Panc1 (cell line): ENCODE measurements around the gene FOCAD. TPM values are rescaled to one million over a fixed set of nuclear protein-coding genes. Genes with fewer than 3 reads are reported as not detected.

Experiments
- ATAC-seq: fragments of 200-7000 bp; cut with Tn5 transposase; 2 replicates; pipeline ENCODE4 v1.9.1; 2020; ENCODE audit warnings: mild to moderate bottlenecking, moderate library complexity
- BruUV-seq: library from RNA; stranded (reverse); fragments of 400-500 nt; replicated peaks from 2 replicates; lab custom pipeline; 2021; lab: Mats Ljungman, UMichigan
- CTCF ChIA-PET: fragments of 300-600 bp; sonication (Branson Sonifier 250); formaldehyde crosslinking; loops from one replicate; lab custom pipeline; 2022; ENCODE audit warnings: antibody characterized with exemption; lab: Charles Lee
- POLR2A ChIA-PET: fragments of 300-600 bp; sonication (Branson Sonifier 250); formaldehyde crosslinking; loops from one replicate; lab custom pipeline; 2022; ENCODE audit warnings: antibody characterized with exemption; lab: Charles Lee
- DNase-seq: peaks from one replicate; pipeline ENCODE4 v3.0.0-alpha.2; 2010; ENCODE audit warnings: low read depth, low spot score
- H3K27ac ChIP-seq: 2 replicates; pipeline ENCODE4 v1.5.1; 2011; ENCODE audit warnings: mild to moderate bottlenecking, low read length, inconsistent platforms
- H3K27me3 ChIP-seq: fragments of 200-500 bp; sonication (Bioruptor generic); 2 replicates; pipeline ENCODE4 v1.6.0; 2014; ENCODE audit warnings: low read length, inconsistent platforms; ENCODE audit not compliant: control insufficient read depth, insufficient read depth
- H3K36me3 ChIP-seq: fragments of 200-500 bp; sonication (Bioruptor generic); 2 replicates; pipeline ENCODE4 v1.5.1; 2014; ENCODE audit warnings: inconsistent platforms, mild to moderate bottlenecking, low read length, moderate library complexity; ENCODE audit not compliant: control insufficient read depth, insufficient read depth
- H3K4me1 ChIP-seq: 2 replicates; pipeline ENCODE4 v1.5.1; 2011; ENCODE audit warnings: inconsistent platforms, mild to moderate bottlenecking, low read length, moderate library complexity; ENCODE audit not compliant: control insufficient read depth, insufficient read depth
- H3K4me3 ChIP-seq, 2 experiments: 2 replicates each; pipeline ENCODE4 v1.5.1; 2011 to 2012; ENCODE audit warnings: low read depth in 2 of 2, low read length in 2 of 2, mild to moderate bottlenecking in 2 of 2, inconsistent platforms in 1 of 2, moderate library complexity in 1 of 2
- H3K9me3 ChIP-seq: fragments of 200-500 bp; sonication (Bioruptor generic); 2 replicates; pipeline ENCODE4 v1.5.1; 2014; ENCODE audit warnings: low read depth, mild to moderate bottlenecking, inconsistent platforms, low read length, moderate library complexity; ENCODE audit not compliant: control insufficient read depth, insufficient read depth
- POLR2AphosphoS5 ChIP-seq: IDR thresholded peaks from 2 replicates; pipeline ENCODE4 v1.6.1; 2012; ENCODE audit warnings: mild to moderate bottlenecking, low read depth, low read length, moderate library complexity
- SIN3A ChIP-seq: IDR thresholded peaks from 2 replicates; pipeline ENCODE4 v1.6.1; 2012; ENCODE audit warnings: low read depth, mild to moderate bottlenecking, low read length, moderate library complexity, borderline replicate concordance; ENCODE audit not compliant: insufficient read depth
- TCF7L2 ChIP-seq: IDR thresholded peaks from 2 replicates; pipeline ENCODE4 v1.6.1; 2011; ENCODE audit warnings: mild to moderate bottlenecking, low read depth, low read length, inconsistent platforms
- in situ Hi-C: cut with HindIII; loops from 2 replicates; pipeline ENCODE4 v1.10.0; 2016; ENCODE audit warnings: low sequenced_read_pairs, low pct_unique_long_range_greater_than_20kb
- intact Hi-C: fragments of 100-400 bp; cut with micrococcal nuclease; formaldehyde crosslinking; loops from one replicate; pipeline ENCODE4 v1.10.0; 2022; ENCODE audit not compliant: unreplicated experiment
- total RNA-seq: library from RNA; stranded (reverse); gene quantifications from one replicate; pipeline ENCODE4 v1.2.1, GENCODE V29; 2021; ENCODE audit not compliant: unreplicated experiment
- TF ChIP-seq, protein P1 (sequence below): fragments of 450-650 bp; IDR thresholded peaks from 2 replicates; pipeline ENCODE4 v1.5.1; 2017; ENCODE audit warnings: mild to moderate bottlenecking
- TF ChIP-seq, protein P2 (sequence below), 2 experiments: IDR thresholded peaks; 2 replicates each; pipeline ENCODE4 v1.6.1; 2011 to 2012; ENCODE audit warnings: low read depth in 2 of 2, control low read depth in 1 of 2, low read length in 1 of 2, mild to moderate bottlenecking in 1 of 2, moderate library complexity in 1 of 2; ENCODE audit not compliant: insufficient read depth in 1 of 2

FOCAD gene
- total RNA-seq, 1 experiment from 2014 or later: 9.8 TPM

DNA sequence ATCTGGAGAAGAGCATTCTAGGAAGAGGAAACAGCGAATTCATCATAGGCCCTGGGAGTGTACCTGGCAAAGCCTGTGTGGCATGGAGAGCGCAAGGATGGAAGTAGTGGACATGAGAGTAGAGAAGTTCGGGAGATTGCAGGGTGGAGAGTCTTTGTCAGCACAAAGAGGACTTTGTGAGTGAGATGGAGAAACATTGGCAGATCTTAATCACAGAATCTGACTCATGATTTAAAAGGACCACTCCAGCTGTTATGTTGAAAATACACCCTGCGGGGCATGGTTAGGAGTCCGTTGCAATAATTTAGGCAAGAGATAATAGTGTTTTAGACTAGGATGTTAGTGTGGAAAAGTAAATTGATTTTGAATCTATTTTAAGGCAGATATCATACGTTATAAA lies 230.5 kb downstream of the FOCAD start:
- no peak for ATAC-seq
- H3K4me3 ChIP-seq: no peak overlapping the region
- H3K36me3 ChIP-seq: no peaks in the 10 kb centered on the region
- no peaks in the 10 kb centered on the region for H3K4me1 ChIP-seq
- intact Hi-C loops: no loop called here
- TF ChIP-seq, protein P1, sequence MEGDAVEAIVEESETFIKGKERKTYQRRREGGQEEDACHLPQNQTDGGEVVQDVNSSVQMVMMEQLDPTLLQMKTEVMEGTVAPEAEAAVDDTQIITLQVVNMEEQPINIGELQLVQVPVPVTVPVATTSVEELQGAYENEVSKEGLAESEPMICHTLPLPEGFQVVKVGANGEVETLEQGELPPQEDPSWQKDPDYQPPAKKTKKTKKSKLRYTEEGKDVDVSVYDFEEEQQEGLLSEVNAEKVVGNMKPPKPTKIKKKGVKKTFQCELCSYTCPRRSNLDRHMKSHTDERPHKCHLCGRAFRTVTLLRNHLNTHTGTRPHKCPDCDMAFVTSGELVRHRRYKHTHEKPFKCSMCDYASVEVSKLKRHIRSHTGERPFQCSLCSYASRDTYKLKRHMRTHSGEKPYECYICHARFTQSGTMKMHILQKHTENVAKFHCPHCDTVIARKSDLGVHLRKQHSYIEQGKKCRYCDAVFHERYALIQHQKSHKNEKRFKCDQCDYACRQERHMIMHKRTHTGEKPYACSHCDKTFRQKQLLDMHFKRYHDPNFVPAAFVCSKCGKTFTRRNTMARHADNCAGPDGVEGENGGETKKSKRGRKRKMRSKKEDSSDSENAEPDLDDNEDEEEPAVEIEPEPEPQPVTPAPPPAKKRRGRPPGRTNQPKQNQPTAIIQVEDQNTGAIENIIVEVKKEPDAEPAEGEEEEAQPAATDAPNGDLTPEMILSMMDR: no peak
- TF ChIP-seq SIN3A (no peak), POLR2AphosphoS5 (no peak), TCF7L2 (no peak)
- TF ChIP-seq, protein P2, sequence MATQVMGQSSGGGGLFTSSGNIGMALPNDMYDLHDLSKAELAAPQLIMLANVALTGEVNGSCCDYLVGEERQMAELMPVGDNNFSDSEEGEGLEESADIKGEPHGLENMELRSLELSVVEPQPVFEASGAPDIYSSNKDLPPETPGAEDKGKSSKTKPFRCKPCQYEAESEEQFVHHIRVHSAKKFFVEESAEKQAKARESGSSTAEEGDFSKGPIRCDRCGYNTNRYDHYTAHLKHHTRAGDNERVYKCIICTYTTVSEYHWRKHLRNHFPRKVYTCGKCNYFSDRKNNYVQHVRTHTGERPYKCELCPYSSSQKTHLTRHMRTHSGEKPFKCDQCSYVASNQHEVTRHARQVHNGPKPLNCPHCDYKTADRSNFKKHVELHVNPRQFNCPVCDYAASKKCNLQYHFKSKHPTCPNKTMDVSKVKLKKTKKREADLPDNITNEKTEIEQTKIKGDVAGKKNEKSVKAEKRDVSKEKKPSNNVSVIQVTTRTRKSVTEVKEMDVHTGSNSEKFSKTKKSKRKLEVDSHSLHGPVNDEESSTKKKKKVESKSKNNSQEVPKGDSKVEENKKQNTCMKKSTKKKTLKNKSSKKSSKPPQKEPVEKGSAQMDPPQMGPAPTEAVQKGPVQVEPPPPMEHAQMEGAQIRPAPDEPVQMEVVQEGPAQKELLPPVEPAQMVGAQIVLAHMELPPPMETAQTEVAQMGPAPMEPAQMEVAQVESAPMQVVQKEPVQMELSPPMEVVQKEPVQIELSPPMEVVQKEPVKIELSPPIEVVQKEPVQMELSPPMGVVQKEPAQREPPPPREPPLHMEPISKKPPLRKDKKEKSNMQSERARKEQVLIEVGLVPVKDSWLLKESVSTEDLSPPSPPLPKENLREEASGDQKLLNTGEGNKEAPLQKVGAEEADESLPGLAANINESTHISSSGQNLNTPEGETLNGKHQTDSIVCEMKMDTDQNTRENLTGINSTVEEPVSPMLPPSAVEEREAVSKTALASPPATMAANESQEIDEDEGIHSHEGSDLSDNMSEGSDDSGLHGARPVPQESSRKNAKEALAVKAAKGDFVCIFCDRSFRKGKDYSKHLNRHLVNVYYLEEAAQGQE (IDR thresholded peaks at IDR 0.05; ENCODE audit: insufficient read depth in 1 of 2, low read depth in 2 of 2, low read length in 1 of 2): no peak
- no peak for DNase-seq
- CTCF ChIA-PET: interaction anchor here (0.6 kb wide), 1 partner anchor 197 kb away, joined by 4 read pairs; no protein-coding TSS in a partner anchor
- H3K27me3 ChIP-seq: no peaks in the 10 kb centered on the region
- POLR2A ChIA-PET: no interaction called here
- no peak overlapping the region for H3K27ac ChIP-seq
- in situ Hi-C loops: no loop called here
- BruUV-seq: no TSS peak
- no peaks in the 10 kb centered on the region for H3K9me3 ChIP-seq

DNA sequence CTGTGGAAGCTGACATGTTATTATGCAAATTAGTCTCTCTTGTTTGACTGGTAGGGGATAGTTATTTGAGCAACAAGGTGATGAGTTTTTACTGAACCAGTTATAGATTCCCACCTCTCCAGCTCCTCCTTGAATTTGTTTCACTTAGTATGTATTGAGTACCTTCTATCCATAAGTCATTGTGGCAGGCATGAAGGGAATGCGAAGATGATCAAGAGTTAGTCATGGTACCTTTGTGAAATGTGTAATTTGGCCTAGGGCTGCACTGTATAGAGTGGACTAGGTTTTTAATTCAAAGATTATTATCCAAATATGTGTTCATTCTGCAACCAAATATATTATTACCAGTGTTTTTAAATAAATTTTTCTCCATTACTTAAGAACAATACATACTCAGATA lies 237.3 kb downstream of the FOCAD start:
- CTCF ChIA-PET: no interaction called here
- Histone ChIP-seq H3K9me3 (no peaks in the 10 kb centered on the region), H3K27me3 (no peaks in the 10 kb centered on the region), H3K36me3 (no peaks in the 10 kb centered on the region), H3K4me3 (no peak overlapping the region), H3K27ac (no peak overlapping the region), H3K4me1 (no peaks in the 10 kb centered on the region)
- BruUV-seq: no TSS peak
- POLR2A ChIA-PET: no interaction called here
- DNase-seq (no peak), ATAC-seq (no peak)
- in situ Hi-C loops (no loop called here), intact Hi-C loops (no loop called here)
- TF ChIP-seq POLR2AphosphoS5: no peak
- TF ChIP-seq, protein P1: no peak
- TF ChIP-seq TCF7L2: no peak
- TF ChIP-seq, protein P2 (IDR thresholded peaks at IDR 0.05; ENCODE audit: insufficient read depth in 1 of 2, low read depth in 2 of 2, low read length in 1 of 2): no peak
- no peak for TF ChIP-seq SIN3A
